ENCODE measurements around the gene TSPAN8.
"Not testable (repeated sequence)": the region's sequence is repeated elsewhere in the genome, so short reads cannot be mapped to it uniquely, and the experiment has no call there.

TSPAN8 gene

GRCh38 chr12:71164568-71165197, 6.9 kb upstream of the TSPAN8 start:
- in situ Hi-C loops (cut with MboI; ENCODE audit: low sequenced_read_pairs): no loop called here

GRCh38 chr12:71164166-71164565, 6.4 kb upstream of the TSPAN8 start:
- in situ Hi-C loops (cut with MboI; ENCODE audit: low sequenced_read_pairs): no loop called here

DNA sequence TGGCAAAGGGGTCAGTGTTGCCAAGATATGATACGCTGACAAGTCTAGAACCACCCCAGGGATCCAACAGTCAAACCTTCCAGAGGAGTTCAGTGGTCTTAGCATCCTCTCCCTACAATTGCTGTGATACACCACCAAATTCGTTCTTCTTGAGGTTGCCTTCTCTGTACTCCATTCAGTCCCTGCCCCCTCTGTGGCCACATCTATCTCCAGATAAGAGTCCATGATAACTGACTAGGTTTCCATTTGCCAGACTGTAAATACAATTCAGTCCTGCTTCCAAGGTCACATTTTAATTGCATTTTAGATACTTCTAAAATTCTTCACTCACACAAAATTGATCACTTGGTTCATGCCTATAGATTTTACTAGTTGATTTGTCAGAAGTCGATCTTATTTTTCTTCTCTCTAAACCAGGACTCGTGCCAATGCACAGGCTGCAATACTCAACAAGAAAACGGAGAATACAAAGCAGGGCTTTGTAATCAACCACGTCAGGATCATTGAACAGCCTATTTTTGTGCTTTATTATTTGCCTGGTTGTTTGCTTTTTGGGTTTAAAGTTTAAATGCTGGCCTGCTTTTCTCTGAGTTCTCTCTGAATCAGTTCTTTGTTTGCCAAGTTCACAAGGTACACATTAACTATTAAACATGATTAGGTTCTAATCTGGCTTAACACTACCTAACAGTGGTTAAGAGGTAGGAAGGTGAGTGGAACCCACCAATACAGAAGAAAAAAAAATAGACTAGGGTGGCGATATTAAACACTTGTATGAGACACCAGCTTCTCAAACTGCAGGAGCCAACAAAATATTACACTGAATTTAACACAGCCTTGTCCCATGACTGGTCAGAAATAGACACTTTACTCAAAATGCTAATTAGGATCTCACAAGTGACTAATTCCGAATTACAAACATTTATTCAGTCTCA, 5.3 kb upstream of the TSPAN8 start:
- in situ Hi-C loops (cut with MboI; ENCODE audit: low sequenced_read_pairs): no loop called here

GRCh38 chr12:71161591-71161990, 3.8 kb upstream of the TSPAN8 start:
- in situ Hi-C loops (cut with MboI; ENCODE audit: low sequenced_read_pairs): no loop called here

DNA sequence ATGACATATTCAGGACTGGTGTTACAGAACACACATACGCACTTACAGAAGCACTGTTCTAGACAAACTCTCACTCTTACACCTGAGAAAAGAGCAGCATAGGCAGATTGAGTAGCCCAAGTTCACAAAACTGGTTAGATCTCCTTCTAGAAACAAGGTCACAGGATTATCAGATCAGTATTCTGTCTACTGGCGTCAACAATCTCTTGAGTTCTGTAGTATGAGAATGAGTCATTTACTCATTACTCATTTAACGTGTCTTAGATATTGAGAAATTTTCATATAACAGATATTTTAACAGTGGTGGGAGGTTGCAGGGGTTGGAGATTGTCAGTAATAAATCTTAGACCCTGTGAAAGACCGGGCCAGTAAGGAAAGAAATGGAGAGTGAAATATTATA, 2.8 kb upstream of the TSPAN8 start:
- in situ Hi-C loops (cut with MboI; ENCODE audit: low sequenced_read_pairs): no loop called here

GRCh38 chr12:71159878-71160277, 2.1 kb upstream of the TSPAN8 start:
- in situ Hi-C loops (cut with MboI; ENCODE audit: low sequenced_read_pairs): no loop called here

DNA sequence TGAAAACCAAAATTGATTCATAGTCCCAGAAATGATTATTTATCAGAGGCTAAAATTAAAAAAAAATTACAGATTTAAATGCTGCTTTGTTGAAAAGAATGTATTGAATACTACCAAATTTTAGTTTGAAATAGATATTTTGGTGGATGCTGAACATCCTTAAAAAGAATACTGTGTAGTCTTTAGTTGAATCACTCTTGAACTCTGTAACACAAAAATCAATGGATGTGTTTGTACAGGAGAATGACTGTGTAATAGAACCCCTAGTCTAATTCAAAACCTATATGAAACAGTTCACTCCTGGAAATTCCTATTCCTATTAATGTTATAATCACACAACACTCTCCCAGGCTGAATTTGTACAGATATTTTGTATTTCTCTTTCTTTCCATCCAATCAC, 1.5 kb upstream of the TSPAN8 start:
- in situ Hi-C loops (cut with MboI; ENCODE audit: low sequenced_read_pairs): no loop called here

- in situ Hi-C loops (cut with MboI; ENCODE audit: low sequenced_read_pairs): no loop called here
These were observed 623 bp upstream of the TSPAN8 start for GRCh38 chr12:71158361-71158882.

DNA sequence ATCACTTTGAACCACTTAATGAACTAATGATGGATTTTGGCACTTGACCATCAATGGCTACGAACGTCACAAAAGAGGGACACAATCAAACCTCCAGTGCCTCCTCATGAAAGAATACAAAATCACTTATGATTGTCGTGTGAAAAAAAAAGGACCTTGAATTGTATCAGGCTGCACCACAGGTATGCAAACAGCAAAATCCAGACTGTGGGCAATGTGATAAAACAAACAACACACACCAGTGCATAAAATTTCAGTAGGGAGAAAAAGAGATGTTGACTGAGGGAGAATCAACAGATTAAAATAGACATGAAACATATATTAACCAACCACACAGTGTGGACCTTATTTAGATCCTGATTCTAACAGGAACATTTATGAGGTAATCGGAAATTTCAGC, 2.6 kb downstream of the TSPAN8 start:
- in situ Hi-C loops (cut with MboI; ENCODE audit: low sequenced_read_pairs): no loop called here

GRCh38 chr12:71152851-71153250, 4.9 kb downstream of the TSPAN8 start:
- in situ Hi-C loops (cut with MboI; ENCODE audit: low sequenced_read_pairs): no loop called here

DNA sequence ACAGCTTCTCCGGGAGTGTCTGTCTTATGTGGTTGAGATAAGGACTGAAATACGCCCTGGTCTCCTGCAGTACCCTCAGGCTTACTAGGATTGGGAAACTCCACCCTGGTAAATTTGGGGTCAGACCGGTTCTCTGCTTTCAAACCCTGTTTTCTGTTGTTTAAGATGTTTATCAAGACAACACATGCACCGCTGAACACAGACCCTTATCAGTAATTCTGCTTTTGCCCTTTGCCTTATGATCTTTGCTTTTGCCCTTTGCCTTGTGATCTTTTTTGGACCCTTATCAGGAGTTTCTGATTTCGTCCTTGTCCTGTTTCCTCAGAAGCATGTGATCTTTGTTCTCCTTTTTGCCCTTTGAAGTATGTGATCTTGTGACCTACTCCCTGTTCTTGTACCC, 7.8 kb downstream of the TSPAN8 start:
- in situ Hi-C loops (cut with MboI; ENCODE audit: low sequenced_read_pairs): not testable (repeated sequence)

DNA sequence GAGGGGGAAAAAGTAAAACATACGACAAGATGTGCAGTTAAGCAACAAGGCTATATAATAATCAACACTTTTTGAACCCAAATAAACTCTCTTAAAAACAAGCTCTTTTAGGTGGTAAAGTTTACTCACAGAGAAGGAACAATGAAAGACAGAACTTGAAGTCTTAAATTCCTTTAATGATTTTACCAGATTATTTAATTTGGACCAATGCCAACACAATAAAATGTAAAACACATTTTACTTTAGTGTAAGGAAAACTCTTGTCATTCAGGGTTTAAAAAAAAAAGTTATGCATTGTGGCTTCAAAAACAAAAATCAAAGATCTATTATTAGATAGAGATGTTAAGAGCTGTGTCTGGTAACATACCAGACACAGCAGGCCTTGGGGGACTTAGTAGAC, 13.1 kb downstream of the TSPAN8 start:
- in situ Hi-C loops (cut with MboI; ENCODE audit: low sequenced_read_pairs): no loop called here

GRCh38 chr12:71142956-71143355, 14.8 kb downstream of the TSPAN8 start:
- in situ Hi-C loops (cut with MboI; ENCODE audit: low sequenced_read_pairs): no loop called here

DNA sequence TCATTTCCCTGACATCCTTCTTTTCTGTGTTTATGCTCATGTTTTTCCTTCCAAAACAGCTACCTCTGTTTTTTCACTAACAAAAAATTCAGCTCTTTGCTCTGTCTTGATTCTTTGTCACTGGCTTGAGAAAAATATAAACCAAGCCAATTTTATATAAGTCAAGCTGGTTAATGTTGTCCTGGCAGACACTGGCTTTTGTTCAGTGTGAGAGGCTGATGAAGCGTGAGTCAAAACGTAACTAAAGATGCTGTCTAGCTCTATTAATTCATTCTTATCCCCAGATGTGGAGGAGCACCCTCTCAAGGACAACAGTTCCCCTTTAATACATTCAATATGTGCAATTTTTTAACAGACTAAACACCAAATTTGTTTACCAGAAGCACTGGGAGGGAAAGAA, 15.8 kb downstream of the TSPAN8 start:
- in situ Hi-C loops (cut with MboI; ENCODE audit: low sequenced_read_pairs): no loop called here

DNA sequence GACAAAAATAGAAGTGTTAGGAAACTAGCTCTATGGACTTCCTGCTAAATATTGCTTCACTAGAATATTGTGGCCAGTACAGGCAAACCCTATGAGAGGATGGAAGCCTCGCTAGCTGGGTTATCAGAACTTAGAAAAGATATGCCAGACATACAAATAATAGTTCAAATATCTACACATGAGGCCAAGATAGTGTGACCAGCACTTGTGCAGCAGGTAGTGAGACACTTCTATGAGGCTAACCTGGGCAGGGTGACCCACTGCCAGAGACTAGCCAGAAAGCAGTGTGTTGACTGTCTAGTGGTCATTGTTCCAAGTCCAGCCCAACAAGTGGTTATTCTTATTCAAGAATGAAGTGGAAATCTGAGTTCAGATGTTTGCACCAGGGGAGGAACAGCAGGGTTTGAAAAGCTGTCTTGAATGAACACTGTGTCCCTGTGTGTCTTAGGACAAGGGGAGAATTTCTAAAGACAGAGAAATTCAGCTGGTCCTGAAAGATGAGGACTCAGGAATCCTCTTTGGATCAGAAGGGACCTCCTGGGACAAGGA, 16.3 kb downstream of the TSPAN8 start:
- in situ Hi-C loops (cut with MboI; ENCODE audit: low sequenced_read_pairs): no loop called here

DNA sequence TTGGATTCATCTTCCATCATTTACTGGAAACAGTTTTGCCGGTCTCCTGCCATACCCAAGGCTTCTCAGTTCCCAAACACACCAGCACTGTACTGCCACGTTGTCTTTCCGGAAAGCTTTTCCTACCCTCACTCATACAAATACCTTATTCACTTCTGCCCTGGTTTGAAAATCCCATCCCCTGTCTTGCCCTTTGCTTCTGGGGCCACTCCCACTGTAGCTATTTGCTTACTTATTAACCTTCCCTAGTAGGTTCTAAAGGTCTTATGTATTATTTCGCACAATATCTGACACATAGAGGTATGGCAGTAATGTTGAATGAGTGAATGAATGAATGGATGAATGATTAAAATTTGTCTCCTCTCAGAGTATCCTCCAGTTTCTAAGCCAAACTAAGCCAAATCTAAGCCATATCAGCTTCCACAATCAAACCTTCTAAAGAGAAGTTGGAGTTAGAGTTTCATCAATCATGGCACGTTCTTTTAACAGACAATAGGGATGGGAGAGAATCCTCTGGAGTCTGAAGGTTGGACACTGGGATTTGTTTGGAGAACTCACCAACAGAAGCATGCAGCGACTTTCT, 18.6 kb downstream of the TSPAN8 start:
- in situ Hi-C loops (cut with MboI; ENCODE audit: low sequenced_read_pairs): no loop called here

DNA sequence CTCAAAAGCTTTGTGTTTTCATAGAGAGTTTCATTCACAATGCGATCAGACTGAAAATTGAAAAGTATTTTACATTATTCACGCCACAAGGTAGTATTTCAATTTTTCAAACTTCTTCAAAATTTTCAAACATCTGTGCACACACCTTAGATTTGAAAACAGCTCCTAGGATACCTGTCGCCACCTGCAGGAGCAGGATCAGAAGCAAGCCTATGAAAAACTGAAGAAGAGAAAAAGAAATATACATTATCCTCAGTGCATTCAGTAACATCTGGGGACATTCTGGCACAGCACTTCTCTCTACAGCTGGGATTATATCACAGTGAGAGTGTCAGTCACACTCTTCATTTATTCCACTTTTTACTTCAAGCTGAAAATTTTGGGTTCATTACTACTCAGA, 19.8 kb downstream of the TSPAN8 start:
- in situ Hi-C loops (cut with MboI; ENCODE audit: low sequenced_read_pairs): no loop called here

DNA sequence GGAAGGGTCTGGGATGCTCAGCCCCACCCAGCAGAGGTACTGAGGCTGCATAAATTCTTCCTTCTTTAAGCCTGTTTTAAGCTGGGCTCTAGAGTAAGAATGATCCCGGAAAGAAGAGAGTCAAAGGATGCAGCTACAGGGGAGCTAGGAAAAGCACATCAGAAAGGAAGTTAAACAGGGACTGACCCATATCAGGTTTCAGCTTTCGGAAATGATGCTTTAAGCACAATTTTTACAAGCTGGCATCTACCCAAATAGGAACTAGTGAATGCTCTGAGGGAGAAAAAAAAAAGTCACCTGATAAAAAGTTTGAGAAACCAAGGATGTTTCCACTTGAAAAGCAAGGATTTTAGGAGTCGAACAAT, 22.0 kb downstream of the TSPAN8 start:
- in situ Hi-C loops (cut with MboI; ENCODE audit: low sequenced_read_pairs): no loop called here

- in situ Hi-C loops (cut with MboI; ENCODE audit: low sequenced_read_pairs): no loop called here
These were observed 22.6 kb downstream of the TSPAN8 start for GRCh38 chr12:71135077-71135811.

DNA sequence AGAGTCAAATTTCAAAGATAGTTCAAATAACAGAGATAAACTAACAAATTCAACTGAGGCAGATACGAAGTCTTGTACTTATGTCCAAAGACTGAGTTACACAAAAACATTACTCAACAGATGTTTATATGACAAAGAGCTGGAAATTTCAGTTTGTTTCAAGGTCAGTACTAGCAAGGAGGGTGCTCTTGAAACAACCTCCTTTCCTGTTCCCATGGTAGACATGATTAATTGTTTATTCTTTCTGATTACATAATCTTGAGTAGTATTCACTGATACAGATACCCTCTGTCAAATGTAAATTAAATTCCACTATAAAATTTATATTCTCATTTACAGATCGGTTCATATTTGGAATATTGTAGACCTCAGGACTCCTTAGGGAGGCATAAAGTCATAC, 23.4 kb downstream of the TSPAN8 start:
- in situ Hi-C loops (cut with MboI; ENCODE audit: low sequenced_read_pairs): no loop called here

DNA sequence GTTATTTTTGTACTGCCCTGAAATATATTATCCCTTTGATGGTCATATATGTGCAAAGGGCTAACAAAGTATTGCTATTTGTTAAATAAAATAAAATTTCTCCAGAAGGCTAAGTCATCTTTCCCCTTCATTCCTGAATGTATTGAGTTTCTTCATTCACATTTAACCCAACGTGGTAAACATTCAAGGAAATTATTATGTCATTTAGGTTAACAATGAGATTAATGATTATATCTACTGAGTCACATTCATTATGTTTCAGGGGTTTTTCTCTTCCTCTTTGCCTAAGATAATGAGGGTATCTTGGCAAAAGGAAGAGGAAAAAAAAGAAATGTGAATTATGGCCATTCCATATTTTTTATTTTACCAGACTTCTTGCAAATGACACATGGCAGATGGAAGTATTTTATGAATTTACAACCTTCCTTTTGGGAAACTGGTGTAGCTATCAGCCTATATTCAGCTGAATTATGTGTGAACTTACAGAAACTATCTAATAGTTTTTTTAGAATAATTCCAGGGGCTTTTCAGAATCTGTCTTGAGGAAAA, 27.2 kb downstream of the TSPAN8 start:
- in situ Hi-C loops (cut with MboI; ENCODE audit: low sequenced_read_pairs): no loop called here

All from hTERT RPE-1 (cell line).